BJ (cell line): ENCODE measurements around the gene ZNF277. TPM values are rescaled to one million over a fixed set of nuclear protein-coding genes. Genes with fewer than 3 reads are reported as not detected.

ENCODE experiments used
- CTCF ChIA-PET: fragments of 350-600 bp; formaldehyde crosslinking; extraction: SDS; loops from one replicate; lab custom pipeline; 2021; ENCODE audit warnings: antibody characterized with exemption, inconsistent platforms; lab: Yijun Ruan, JAX
- POLR2A ChIA-PET: fragments of 300-600 bp; sonication (Branson Sonifier 250); formaldehyde crosslinking; extraction: SDS; loops from one replicate; lab custom pipeline; 2021; ENCODE audit warnings: antibody characterized with exemption; lab: Charles Lee
- DNase-seq: peaks from one replicate; pipeline ENCODE4 v3.0.0-alpha.2; 2011; ENCODE audit warnings: low read depth
- H3K27me3 ChIP-seq: 2 replicates; pipeline ENCODE4 v1.6.0; 2011; ENCODE audit warnings: low read length; ENCODE audit not compliant: control insufficient read depth, insufficient read depth
- H3K36me3 ChIP-seq: 2 replicates; pipeline ENCODE4 v1.5.1; 2011; ENCODE audit warnings: low read length; ENCODE audit not compliant: control insufficient read depth, insufficient read depth
- H3K4me3 ChIP-seq: 2 replicates; pipeline ENCODE4 v1.5.1; 2011; ENCODE audit warnings: low read depth, mild to moderate bottlenecking, control low read depth, low read length
- polyA plus RNA-seq: library from polyadenylated mRNA; depleted of rRNA; stranded (reverse); fragments of >200 nt; gene quantifications from 2 replicates; pipeline ENCODE4 v1.2.3, GENCODE V29; 2011
- TF ChIP-seq, protein P1 (sequence below): IDR thresholded peaks from 2 replicates; pipeline ENCODE4 v1.5.1; 2011; ENCODE audit warnings: low read depth, mild to moderate bottlenecking, control low read depth, inconsistent platforms, low read length, moderate library complexity; ENCODE audit not compliant: insufficient read depth

The ZNF277 gene
- polyA plus RNA-seq, 1 experiment: 10.0 TPM

DNA sequence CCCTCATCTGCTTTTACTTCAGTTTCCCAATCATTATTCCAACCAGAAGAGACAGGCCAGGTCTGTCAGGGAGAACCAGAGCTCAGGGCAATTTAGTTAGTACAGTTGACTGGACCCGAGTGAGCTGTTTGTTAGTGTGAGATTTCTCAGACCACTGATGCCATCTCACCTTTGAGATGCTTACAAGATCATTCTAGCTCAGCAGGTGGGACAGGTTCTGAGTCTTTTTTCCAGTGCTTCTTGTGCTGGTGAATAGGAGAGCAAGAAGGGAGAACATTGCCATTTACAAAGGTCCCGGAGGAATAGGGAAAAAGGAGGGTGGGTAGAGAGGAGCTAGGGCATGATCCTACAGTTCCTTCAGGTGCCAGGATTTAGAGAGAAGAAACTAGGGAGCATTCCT lies 131.4 kb downstream of the ZNF277 start:
- H3K27me3 ChIP-seq: no peaks in the 10 kb centered on the region
- ChIA-PET POLR2A (no interaction called here), CTCF (no interaction called here)
- DNase-seq: no peak
- TF ChIP-seq, protein P1, sequence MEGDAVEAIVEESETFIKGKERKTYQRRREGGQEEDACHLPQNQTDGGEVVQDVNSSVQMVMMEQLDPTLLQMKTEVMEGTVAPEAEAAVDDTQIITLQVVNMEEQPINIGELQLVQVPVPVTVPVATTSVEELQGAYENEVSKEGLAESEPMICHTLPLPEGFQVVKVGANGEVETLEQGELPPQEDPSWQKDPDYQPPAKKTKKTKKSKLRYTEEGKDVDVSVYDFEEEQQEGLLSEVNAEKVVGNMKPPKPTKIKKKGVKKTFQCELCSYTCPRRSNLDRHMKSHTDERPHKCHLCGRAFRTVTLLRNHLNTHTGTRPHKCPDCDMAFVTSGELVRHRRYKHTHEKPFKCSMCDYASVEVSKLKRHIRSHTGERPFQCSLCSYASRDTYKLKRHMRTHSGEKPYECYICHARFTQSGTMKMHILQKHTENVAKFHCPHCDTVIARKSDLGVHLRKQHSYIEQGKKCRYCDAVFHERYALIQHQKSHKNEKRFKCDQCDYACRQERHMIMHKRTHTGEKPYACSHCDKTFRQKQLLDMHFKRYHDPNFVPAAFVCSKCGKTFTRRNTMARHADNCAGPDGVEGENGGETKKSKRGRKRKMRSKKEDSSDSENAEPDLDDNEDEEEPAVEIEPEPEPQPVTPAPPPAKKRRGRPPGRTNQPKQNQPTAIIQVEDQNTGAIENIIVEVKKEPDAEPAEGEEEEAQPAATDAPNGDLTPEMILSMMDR: no peak
- peaks cover 2% of the 10 kb centered on the region for H3K36me3 ChIP-seq
- H3K4me3 ChIP-seq: no peak overlapping the region

DNA sequence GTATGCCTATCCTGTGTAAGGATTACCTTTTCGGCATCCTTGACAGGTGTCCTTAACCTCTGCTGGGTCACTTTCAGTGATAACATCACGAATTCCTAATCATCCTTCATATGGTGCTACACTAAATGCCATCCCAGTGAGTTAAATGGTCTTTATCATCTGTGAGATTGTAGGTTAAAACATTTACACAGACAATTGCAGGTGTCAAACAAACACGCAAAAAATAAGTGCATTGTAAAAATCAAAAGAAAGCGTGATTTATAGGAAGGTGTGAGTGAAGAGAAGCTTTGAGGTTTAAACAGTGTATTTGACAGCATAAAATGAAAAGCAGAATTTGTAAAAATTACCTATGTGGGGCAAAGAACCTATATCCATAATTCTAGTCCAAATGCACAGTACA lies 132.3 kb downstream of the ZNF277 start:
- CTCF ChIA-PET: no interaction called here
- POLR2A ChIA-PET: no interaction called here
- TF ChIP-seq, protein P1: no peak
- no peak overlapping the region for H3K4me3 ChIP-seq
- no peaks in the 10 kb centered on the region for H3K27me3 ChIP-seq
- H3K36me3 ChIP-seq: peaks cover 2% of the 10 kb centered on the region
- no peak for DNase-seq

DNA sequence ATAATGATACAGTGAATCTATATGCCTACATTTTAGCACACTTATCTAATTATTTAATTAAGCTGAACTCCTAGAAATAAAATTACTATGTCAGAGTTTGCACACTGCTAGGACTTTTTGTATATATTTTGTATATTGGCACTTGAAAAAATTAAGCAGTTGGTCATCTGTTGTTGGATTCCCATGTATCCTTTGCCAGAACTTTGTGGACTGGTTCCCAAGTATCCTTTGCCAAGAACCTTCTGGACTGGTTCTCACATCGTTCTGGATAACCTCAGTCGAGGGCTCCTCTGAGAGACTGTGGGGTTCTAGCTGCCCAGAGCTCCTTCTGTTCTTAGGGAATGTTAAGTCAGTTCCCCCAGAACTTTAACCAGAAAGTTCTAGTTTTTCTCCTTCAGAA lies 135.0 kb downstream of the ZNF277 start:
- Histone ChIP-seq H3K4me3 (no peak overlapping the region), H3K27me3 (no peaks in the 10 kb centered on the region), H3K36me3 (peaks cover 2% of the 10 kb centered on the region)
- CTCF ChIA-PET: no interaction called here
- POLR2A ChIA-PET: no interaction called here
- DNase-seq: no peak
- TF ChIP-seq, protein P1: no peak

DNA sequence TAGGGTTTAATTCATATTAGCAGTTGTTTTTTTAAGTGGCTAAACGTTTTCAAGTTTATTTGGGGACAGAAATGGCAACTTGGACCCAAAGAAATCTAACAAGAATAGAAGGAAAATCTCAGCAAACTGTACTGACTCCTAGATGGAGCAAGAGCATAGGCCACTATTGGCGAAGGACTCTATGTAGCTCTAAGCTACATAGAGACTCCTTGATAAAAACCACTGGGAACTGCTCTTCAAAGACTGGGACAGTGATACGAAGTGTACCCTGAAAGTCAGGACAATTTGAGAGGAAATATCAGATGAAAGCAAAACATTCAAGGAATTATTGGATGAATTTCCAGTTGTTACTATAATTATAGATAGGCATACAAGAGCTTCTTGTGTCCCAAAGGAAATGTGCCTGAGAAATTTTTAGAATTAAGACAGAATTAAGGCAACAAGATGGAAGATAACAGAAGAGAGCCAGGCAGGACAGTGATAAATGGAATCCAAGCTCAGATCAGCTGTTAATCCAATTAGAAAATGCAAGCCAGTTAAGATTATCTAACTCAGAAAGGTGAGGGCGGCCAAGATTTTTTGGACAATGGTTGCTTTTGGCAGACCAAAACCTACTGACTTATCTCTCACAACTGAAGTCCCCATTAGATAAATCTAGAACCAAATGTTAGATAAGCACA lies 140.0 kb downstream of the ZNF277 start:
- POLR2A ChIA-PET: no interaction called here
- CTCF ChIA-PET: no interaction called here
- Histone ChIP-seq H3K36me3 (peaks cover 1% of the 10 kb centered on the region), H3K27me3 (no peaks in the 10 kb centered on the region), H3K4me3 (no peak overlapping the region)
- TF ChIP-seq, protein P1: no peak
- no peak for DNase-seq

DNA sequence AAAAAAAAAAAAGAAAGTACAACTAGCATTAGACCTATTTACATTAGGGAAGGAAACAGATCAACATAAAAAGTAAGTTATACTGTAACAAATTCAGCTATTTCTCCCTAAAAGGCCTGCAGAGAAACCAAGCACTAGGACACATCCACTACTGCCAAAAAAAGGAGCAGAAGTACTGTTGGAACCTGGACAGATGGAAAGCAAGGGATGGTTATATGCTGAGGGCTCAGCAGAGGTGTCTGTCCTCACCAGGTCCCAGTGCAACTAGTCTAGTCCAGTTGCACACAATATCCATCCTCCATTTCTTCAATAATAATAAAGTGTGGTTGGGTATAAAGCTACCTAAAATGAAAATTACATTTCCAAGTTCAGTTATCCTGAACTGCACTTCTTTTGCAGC lies 140.6 kb downstream of the ZNF277 start:
- TF ChIP-seq, protein P1: no peak
- no peaks in the 10 kb centered on the region for H3K27me3 ChIP-seq
- no peak overlapping the region for H3K4me3 ChIP-seq
- POLR2A ChIA-PET: no interaction called here
- H3K36me3 ChIP-seq: no peaks in the 10 kb centered on the region
- DNase-seq: no peak
- CTCF ChIA-PET: interaction anchor here (1.5 kb wide), 1 partner anchor 24 kb away, joined by 3 read pairs; no protein-coding TSS in a partner anchor
